IMR-90 (cell line): ENCODE results near the gene PCDH12.

Experiments used
- CEBPB ChIP-seq: IDR thresholded peaks from 2 replicates; pipeline ENCODE4 v1.6.1; 2012; ENCODE audit warnings: low read depth, low read length, improper control_type of control experiment
- CHD1 ChIP-seq: IDR thresholded peaks from 2 replicates; pipeline ENCODE4 v1.6.1; 2012; ENCODE audit warnings: low read depth, low read length, improper control_type of control experiment
- CTCF ChIP-seq: conservative IDR thresholded peaks from 2 replicates; pipeline ENCODE4 v1.5.1; 2012; ENCODE audit warnings: mild to moderate bottlenecking, low read depth, low read length, improper control_type of control experiment
- FOS ChIP-seq: fragments of 150-350 bp; IDR thresholded peaks from 2 replicates; pipeline ENCODE4 v1.6.1; 2016; ENCODE audit warnings: low read depth, low read length
- MAFK ChIP-seq: IDR thresholded peaks from 2 replicates; pipeline ENCODE4 v1.6.1; 2012; ENCODE audit warnings: low read depth, low read length, improper control_type of control experiment
- NFE2L2 ChIP-seq: fragments of 150-350 bp; IDR thresholded peaks from 2 replicates; pipeline ENCODE4 v1.6.1; 2016; ENCODE audit warnings: low read depth, mild to moderate bottlenecking, low read length
- POLR2A ChIP-seq: IDR thresholded peaks from 2 replicates; pipeline ENCODE4 v1.6.1; 2012; ENCODE audit warnings: mild to moderate bottlenecking, low read depth, low read length
- RAD21 ChIP-seq: IDR thresholded peaks from 2 replicates; pipeline ENCODE4 v1.6.1; 2012; ENCODE audit warnings: low read length, improper control_type of control experiment
- RCOR1 ChIP-seq: IDR thresholded peaks from 2 replicates; pipeline ENCODE4 v1.6.1; 2012; ENCODE audit warnings: mild to moderate bottlenecking, low read length, improper control_type of control experiment; ENCODE audit not compliant: insufficient replicate concordance
- RFX5 ChIP-seq: IDR thresholded peaks from 2 replicates; pipeline ENCODE4 v1.8.0; 2012; ENCODE audit warnings: low read depth, mild to moderate bottlenecking, low read length, moderate library complexity
- SMC3 ChIP-seq: fragments of 150-350 bp; IDR thresholded peaks from 2 replicates; pipeline ENCODE4 v1.6.1; 2016; ENCODE audit warnings: low read depth, mild to moderate bottlenecking, antibody characterized with exemption, low read length, moderate library complexity
- TF ChIP-seq, protein P1 (sequence below): fragments of 150-350 bp; IDR thresholded peaks from 2 replicates; pipeline ENCODE4 v1.6.1; 2016; ENCODE audit warnings: low read depth, mild to moderate bottlenecking, low read length, moderate library complexity, borderline replicate concordance
- TF ChIP-seq, protein P2 (sequence below): fragments of 150-350 bp; IDR thresholded peaks from 2 replicates; pipeline ENCODE4 v1.6.1; 2017; ENCODE audit warnings: mild to moderate bottlenecking, antibody characterized with exemption, low read length, low read depth

DNA sequence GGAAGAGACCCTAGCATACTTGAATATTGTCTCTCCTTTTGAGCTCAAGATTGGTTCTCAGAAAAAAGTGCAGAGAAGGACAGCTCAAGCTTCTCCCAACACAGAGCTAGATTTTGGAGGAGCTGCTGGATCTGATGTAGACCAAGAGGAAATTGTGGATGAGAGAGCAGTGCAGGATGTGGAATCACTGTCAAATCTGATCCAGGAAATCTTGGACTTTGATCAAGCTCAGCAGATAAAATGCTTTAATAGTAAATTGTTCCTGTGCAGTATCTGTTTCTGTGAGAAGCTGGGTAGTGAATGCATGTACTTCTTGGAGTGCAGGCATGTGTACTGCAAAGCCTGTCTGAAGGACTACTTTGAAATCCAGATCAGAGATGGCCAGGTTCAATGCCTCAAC is 20.4 kb upstream of the PCDH12 start:
- TF ChIP-seq CTCF = no peak
- TF ChIP-seq POLR2A = no peak
- no peak for TF ChIP-seq RAD21
- no peak for TF ChIP-seq CEBPB
- no peak for TF ChIP-seq RCOR1
- TF ChIP-seq RFX5 = no peak
- TF ChIP-seq NFE2L2 = no peak
- TF ChIP-seq, protein P1, sequence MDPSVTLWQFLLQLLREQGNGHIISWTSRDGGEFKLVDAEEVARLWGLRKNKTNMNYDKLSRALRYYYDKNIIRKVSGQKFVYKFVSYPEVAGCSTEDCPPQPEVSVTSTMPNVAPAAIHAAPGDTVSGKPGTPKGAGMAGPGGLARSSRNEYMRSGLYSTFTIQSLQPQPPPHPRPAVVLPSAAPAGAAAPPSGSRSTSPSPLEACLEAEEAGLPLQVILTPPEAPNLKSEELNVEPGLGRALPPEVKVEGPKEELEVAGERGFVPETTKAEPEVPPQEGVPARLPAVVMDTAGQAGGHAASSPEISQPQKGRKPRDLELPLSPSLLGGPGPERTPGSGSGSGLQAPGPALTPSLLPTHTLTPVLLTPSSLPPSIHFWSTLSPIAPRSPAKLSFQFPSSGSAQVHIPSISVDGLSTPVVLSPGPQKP = no peak
- TF ChIP-seq, protein P2, sequence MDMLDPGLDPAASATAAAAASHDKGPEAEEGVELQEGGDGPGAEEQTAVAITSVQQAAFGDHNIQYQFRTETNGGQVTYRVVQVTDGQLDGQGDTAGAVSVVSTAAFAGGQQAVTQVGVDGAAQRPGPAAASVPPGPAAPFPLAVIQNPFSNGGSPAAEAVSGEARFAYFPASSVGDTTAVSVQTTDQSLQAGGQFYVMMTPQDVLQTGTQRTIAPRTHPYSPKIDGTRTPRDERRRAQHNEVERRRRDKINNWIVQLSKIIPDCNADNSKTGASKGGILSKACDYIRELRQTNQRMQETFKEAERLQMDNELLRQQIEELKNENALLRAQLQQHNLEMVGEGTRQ = no peak
- no peak for TF ChIP-seq FOS
- TF ChIP-seq MAFK = no peak
- TF ChIP-seq SMC3 = no peak
- TF ChIP-seq CHD1 = no peak
